ENCODE measurements around the gene FAAP100. TPM values are rescaled to one million over a fixed set of nuclear protein-coding genes. Genes with fewer than 3 reads are reported as not detected.

The FAAP100 gene, protein sequence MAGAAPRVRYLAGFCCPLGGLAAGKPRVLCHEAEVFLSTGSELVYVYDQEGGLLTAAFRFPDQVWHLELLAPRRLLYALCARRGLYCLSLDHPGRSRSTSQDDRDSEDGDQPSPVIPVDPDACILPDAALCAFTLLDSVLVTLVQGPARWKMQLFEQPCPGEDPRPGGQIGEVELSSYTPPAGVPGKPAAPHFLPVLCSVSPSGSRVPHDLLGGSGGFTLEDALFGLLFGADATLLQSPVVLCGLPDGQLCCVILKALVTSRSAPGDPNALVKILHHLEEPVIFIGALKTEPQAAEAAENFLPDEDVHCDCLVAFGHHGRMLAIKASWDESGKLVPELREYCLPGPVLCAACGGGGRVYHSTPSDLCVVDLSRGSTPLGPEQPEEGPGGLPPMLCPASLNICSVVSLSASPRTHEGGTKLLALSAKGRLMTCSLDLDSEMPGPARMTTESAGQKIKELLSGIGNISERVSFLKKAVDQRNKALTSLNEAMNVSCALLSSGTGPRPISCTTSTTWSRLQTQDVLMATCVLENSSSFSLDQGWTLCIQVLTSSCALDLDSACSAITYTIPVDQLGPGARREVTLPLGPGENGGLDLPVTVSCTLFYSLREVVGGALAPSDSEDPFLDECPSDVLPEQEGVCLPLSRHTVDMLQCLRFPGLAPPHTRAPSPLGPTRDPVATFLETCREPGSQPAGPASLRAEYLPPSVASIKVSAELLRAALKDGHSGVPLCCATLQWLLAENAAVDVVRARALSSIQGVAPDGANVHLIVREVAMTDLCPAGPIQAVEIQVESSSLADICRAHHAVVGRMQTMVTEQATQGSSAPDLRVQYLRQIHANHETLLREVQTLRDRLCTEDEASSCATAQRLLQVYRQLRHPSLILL
- 10 to 100 TPM in 8 of 10 donors, 1 to 10 TPM in 2; 8.7 to 17.2 (median 10.7) TPM for total RNA-seq
- 10 to 100 TPM; 16.5 to 30.6 TPM for polyA plus RNA-seq
- long read RNA-seq, donor 1, transcript FAAP100-202 (5 exons, 2,996 nt): major isoform, 18 of 33 reads
- long read RNA-seq, donor 1, transcript FAAP100-201 (9 exons, 3,627 nt): minor isoform, 5 of 33 reads
- long read RNA-seq, donor 1, partial matches to known transcripts: 8 of 33 reads
- long read RNA-seq, donor 1, other reads (novel, unspliced or antisense): 2 of 33 reads
- long read RNA-seq, donor 2, transcript FAAP100-201 (9 exons, 3,627 nt): minor isoform, 9 of 37 reads
- long read RNA-seq, donor 2, transcript FAAP100-202 (5 exons, 2,996 nt): major isoform, 21 of 37 reads
- long read RNA-seq, donor 2, partial matches to known transcripts: 1 of 37 reads
- long read RNA-seq, donor 2, other reads (novel, unspliced or antisense): 5 of 37 reads
- long read RNA-seq, donor 3, transcript FAAP100-201 (9 exons, 3,627 nt): minor isoform, 7 of 59 reads
- long read RNA-seq, donor 3, transcript FAAP100-202 (5 exons, 2,996 nt): major isoform, 30 of 59 reads
- long read RNA-seq, donor 3, partial matches to known transcripts: 14 of 59 reads
- long read RNA-seq, donor 3, other reads (novel, unspliced or antisense): 5 of 59 reads

DNA sequence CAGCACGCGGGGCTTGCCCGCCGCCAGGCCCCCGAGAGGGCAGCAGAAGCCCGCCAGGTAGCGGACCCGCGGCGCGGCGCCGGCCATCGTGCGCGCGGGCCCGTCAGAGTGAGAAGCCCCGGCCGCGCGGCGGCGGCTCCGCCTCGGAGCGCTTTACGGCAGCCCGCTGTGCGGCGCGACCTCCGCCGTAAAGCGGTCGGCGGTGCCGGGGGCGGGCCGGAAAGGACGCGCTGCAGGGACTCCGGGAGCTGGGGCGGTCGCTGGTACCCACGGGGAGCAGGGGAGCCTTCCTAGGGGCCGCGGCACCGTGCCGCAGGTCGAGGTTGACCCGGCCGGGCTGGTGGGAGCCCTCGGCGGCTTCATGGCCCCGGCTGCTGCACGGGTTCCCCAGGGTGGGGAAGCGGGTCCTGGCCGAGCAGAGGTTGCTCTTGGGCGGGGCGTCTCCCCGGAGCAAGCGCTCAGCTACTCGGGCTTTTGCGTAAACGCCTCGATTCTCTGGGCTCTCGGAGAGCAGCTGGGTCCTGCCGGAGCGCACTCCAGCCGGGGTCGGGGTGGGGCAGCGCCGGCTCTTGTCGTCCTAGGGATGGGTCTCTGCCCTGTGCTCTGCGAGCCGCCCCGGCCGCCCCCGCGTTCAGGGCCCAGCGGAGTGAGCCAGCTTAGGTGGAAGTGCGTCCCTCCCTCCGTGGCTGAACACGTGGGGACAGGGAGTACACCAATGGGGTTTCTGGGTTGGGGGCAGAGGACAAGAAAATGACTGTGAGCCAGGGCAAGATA is at the start of gene FAAP100:
FAAP100 (minus strand) TSS at position 110 of the 774 bp plus-strand sequence; CDS start at position 87, 23 bp downstream.
- intact Hi-C loops (cut with DNase I): loop anchor here in 1 of 10 donors (5.0 kb wide), 1 partner anchor 35 kb away; no protein-coding TSS in a partner anchor
- 0% methylated on average over 85 of the region's 85 CpGs for WGBS, 2 donors
- ATAC-seq (peak; percentile 64 to 87 (median 75)), DNase-seq (peak; percentile 74 to 82)
- Histone ChIP-seq H3K27ac (peak within 1 kb of the TSS; percentile 38 to 95 (median 92)), H3K36me3 (peaks cover 0 to 52% (median 19%) of the 10 kb centered on the region in 9 donors), H3K4me1 (peaks cover 22 to 54% (median 49%) of the 10 kb centered on the region in 9 donors), H3K9me3 (no peaks in the 10 kb centered on the region), H3K4me3 (peak within 1 kb of the TSS; percentile 78 to 99 (median 96)), H3K27me3 (no peaks in the 10 kb centered on the region)
- TF ChIP-seq, protein P1, sequence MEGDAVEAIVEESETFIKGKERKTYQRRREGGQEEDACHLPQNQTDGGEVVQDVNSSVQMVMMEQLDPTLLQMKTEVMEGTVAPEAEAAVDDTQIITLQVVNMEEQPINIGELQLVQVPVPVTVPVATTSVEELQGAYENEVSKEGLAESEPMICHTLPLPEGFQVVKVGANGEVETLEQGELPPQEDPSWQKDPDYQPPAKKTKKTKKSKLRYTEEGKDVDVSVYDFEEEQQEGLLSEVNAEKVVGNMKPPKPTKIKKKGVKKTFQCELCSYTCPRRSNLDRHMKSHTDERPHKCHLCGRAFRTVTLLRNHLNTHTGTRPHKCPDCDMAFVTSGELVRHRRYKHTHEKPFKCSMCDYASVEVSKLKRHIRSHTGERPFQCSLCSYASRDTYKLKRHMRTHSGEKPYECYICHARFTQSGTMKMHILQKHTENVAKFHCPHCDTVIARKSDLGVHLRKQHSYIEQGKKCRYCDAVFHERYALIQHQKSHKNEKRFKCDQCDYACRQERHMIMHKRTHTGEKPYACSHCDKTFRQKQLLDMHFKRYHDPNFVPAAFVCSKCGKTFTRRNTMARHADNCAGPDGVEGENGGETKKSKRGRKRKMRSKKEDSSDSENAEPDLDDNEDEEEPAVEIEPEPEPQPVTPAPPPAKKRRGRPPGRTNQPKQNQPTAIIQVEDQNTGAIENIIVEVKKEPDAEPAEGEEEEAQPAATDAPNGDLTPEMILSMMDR (IDR thresholded peaks at IDR 0.05): peak in 1 of 9 donors; percentile 12

DNA sequence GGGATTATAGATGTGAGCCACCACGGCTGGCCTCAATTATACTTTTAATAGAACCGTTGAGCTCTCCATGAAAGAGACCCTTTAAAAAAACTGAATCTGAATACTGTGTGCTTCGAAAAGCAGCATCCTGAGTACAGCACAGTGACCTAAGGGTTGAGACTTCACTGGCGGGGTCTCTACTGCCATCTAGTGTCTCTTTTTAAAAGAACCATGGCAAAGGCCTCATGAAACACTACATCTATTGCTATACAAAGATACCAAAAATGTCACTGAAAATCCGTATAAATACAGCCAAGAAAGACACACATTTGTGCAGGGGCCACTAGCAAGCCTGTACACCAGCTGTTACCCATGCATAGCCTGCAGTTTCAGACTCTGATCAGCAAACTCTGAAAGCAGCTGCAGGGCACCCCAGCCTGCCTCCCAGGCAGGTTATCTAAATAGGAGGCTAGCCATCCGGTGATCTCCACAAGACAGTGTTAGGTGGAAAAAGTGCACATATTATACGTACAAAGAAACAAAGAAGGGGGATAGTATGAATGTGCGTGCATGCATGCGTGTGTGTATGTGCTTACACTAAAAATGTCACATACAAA is 49.5 kb upstream of the FAAP100 start:
- Histone ChIP-seq H3K4me3 (no peak overlapping the region), H3K27ac (no peak overlapping the region), H3K9me3 (no peaks in the 10 kb centered on the region), H3K27me3 (no peaks in the 10 kb centered on the region), H3K36me3 (peaks cover 3 to 100% (median 47%) of the 10 kb centered on the region in 9 donors), H3K4me1 (peaks cover 0 to 20% (median 16%) of the 10 kb centered on the region in 9 donors)
- 38% methylated on average over 9 of the region's 9 CpGs for WGBS, 2 donors
- DNase-seq (peak in 1 of 2 donors; percentile 38), ATAC-seq (peak; percentile 72 to 86 (median 78))
- intact Hi-C loops (cut with DNase I): loop anchor here (1.0 to 10.0 kb wide), 8 partner anchors 34 to 349 kb away; no protein-coding TSS in a partner anchor
- TF ChIP-seq, protein P1 (IDR thresholded peaks at IDR 0.05): peak; percentile 62 to 91 (median 84)

DNA sequence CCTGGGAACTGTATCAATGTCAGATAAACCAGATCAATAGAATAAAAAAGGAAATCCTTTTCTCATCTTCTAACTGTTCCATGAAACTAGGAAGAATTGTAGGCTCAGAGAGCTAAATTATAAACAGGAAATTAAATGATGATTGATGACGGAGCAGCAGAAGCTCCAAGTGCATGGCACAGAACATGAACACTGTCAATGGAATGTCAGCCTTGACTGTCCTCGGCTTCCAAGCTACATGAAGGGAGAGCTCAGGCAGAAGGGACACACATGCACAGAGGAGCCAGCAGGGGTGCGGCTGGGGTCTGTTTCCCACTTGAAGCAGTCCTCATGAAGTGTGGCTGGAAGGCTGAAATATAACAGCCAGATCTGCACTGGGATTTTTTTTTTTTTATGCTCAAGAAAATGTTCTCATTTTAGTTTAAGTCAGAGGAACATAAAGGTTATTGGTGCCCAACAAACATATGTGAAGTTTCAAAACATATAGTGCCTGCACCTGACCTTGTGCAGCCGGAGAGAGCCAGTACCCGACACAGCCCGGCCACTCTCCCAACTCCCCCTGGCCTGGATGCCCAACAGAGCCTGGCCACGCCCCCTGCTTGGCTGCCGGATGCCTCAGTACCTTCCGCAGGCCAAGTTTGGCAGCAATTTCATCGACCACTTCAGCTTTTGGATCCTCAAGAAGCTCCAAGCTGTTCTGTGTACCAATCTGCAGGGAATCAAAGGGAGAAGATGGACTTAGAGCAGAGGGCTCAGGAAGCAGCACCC is 47.8 kb upstream of the FAAP100 start:
- H3K4me3 ChIP-seq: no peak overlapping the region
- H3K9me3 ChIP-seq: no peaks in the 10 kb centered on the region
- peak overlapping the region in 2 of 10 donors; percentile 16 to 21 for H3K27ac ChIP-seq
- ATAC-seq (peak; percentile 43 to 87 (median 78)), DNase-seq (peak; percentile 48 to 63)
- H3K27me3 ChIP-seq: no peaks in the 10 kb centered on the region
- peaks cover 0 to 100% (median 46%) of the 10 kb centered on the region in 9 donors for H3K36me3 ChIP-seq
- 36 to 52% methylated on average over 10 of the region's 10 CpGs for WGBS, 2 donors
- TF ChIP-seq, protein P1 (IDR thresholded peaks at IDR 0.05): no peak
- intact Hi-C loops (cut with DNase I): loop anchor here in 9 of 10 donors (2.0 to 10.0 kb wide), 6 partner anchors 33 to 348 kb away; no protein-coding TSS in a partner anchor
- H3K4me1 ChIP-seq: peaks cover 0 to 20% (median 16%) of the 10 kb centered on the region in 9 donors
